NOMO-1 treated with dmso at 0.1 percent for 144 hours (cell line): ENCODE results near the gene EGFL7.

Experiments
- DNase-seq: peaks from one replicate; lab custom pipeline; 2025; ENCODE audit not compliant: unreplicated experiment; lab: John Stamatoyannopoulos, UW

The EGFL7 gene

DNA sequence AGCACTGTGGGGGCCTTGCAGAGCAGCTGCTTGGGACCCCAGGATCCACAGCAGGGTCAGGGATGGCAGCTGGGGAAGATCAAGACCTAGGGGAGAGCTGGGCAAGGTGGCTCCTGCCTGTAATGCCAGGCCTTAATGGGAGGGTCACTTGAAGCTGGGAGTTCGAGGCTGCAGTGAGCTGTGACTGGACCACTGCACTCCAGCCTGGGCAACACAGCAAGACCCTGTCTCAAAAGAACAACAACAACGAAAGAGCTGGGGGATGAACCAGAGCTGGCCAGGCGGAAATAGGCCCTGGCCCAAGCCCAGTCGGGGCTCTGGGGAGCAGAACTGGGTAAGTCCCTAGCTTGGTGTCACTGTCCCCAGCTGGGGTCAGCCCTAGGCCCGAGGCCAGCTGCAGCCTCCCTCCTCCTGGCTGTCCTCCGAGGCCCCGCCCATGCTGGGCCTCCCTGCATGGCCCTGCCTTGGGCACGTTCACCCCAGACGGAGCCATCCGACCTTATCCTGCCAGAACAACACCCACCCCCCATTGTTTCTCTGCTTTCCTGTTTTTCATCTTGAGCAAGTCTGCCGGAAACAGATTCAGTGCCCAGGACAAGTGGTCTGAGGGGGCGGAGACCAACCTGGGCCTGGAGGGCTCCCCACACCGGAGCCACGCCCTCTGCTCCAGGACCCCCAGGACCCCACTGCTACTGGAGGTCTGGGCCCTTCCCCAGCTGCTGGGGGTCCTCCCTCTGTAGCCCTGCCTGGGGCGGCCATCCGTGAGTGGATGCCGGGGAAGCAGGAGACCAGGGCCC, 51.6 kb downstream of the EGFL7 start:
- DNase-seq = no peak

DNA sequence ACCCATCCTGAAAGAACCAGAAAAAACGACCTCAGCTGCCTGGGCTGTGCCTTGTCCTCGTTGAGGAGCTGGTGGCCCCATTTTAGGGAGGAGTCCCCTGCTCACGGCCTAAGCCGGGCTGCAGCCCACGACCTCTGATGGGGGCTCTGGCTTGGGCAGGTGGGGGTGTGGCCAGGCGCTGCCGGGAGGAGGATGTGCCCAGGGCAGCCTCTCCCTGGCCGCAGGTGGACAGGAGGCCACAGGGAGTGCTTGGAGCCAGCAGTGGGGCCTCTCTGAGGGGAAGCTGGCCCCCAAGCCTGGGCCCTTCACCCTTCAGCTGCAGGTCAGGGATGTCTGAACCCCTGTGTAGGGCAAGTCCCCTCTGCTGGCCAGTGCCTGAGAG, 52.2 kb downstream of the EGFL7 start:
- DNase-seq = no peak

DNA sequence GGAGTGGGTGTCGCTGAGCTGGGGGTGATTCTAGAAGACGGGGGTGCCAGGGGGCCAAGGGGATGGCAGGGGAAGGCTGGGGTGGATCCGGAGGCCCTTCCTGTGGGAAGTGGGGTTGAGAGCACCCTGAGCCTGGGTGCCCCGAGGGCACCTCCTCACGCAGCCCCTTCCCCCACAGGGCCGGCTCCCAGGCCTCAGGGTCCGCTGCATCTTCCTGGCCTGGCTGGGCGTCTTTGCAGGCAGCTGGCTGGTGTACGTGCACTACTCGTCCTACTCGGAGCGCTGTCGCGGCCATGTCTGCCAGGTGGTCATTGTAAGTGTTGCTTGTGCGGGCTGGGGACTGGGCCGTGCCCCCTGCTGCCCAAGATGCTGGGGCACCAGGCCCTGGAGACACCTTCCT, 54.7 kb downstream of the EGFL7 start:
- no peak for DNase-seq

DNA sequence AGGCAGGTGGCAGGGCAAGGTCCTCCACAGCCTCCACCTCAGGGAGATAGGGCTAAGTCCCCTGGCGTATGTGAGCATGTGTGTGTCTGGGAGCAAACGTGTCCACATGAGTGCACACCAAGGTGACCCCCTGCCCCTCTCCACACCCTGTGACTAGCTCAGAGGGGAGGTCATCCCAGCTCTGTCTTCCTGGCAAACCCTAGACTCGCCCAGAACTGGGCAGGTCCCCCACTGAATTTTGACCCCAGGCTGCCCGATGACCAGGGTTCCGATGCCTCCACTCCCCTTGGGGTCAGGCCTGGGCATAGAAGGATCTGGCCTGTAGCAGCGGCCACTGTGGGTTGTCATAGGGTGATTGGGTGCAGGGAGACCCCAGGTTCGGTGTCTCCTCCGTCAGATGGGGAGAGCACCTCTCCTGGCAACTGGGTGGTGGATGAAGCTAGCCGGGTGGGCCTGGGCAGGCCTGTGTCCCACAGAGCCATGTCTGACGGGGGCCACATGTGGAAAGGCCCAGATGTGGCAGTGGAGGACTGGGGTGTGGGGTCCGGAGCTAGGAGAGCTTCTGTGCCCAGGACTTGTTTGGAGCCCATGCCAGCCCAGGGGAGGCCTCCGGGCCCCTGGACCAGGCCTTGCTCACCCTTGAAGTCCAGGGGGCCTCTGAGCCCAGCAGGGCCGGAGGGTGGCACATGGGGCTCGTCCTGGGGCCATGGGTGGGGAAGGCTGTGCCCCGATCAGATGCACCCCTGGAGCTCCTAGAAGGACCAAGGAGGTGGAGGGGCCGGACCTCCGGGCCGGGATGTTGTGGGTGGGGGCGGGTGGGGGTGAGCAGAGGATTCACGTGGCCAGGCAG, 55.9 kb downstream of the EGFL7 start:
- no peak for DNase-seq

DNA sequence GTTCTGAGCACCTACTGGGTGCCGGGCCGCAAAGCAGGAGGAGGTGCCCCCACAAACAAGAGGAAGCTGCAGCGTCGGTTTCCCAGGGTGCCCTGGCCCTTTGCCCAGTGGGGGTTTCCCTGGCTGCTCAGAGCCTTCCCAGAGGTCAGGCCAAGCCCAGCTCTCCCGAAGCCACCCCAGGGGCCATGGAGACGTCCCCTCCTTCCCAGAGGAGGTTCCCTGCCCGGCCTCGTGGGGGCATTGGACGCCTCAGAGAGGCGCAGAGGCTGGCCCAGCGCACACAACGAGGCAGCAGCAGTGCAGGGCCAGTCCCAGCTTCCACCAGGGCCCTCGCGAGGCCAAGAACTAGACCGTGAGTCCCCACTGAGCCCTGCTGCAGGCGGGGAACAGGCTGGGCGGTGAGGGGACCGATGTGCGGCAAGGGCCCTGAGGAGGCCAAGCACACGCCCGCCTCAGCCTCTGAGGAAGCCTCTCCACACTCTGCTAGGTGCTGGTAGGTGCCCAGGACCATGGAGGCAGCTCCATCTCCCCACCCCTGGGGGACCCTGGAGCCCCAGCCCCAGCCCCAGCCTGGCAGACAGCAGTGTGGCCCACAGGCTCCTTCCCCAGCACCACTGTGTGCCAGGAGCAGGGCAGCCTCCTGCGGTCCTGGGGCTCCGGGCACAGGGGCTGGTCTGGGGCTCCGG, 56.6 kb downstream of the EGFL7 start:
- no peak for DNase-seq

DNA sequence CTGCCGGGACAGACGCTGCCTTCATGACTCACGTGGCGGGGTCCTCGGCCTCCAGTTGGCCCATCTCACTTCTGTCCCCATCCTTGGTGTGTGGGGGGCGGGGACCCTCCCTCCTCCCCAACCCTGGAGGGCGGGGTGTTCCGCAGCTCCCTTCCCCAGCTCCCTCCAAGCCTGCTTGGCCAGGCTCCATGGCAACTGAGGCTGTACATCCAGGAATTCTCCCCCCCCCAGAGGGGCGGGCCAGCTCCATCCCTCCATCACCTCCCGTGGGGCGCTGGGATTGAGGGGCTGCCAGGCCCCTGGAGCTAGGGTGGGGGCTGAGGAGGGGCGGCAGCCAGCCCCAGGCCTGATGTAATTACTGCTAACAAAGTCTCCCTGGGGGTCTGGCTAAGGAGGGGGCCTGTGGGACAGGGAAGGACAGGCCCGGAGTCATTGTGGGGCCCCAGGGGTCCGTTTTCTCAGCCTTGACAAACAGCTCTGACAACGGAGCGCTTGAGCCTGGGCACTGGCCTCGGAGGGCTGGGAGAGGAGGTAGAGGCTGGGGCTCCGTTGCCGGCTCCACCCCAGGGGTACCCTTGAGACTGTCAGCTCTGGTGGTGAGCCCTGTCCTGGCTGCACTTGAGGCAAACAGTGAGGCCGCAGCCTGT, 57.7 kb downstream of the EGFL7 start:
- DNase-seq = no peak

DNA sequence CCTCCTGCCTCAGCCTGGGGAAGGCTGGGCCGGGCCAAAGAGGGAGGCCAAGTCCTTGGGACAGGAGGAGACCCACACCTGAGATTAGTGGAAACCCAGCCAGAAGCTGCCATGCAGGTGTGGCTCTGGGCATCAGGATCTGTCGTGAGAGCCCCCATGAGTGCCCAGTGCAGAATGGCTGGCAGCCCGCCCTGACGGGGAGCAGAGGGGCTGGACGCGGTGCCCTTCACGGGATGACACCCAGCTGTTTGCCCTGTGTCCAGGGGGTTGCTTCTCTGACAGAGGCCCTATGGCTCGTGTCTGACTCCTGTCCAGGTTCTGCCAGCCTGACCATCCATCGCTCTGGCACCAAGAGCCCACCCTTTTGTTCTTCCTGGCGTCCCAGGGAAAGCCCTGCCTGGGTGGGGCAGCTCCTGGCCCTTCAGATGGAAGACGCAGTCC, 58.2 kb downstream of the EGFL7 start:
- DNase-seq = no peak

DNA sequence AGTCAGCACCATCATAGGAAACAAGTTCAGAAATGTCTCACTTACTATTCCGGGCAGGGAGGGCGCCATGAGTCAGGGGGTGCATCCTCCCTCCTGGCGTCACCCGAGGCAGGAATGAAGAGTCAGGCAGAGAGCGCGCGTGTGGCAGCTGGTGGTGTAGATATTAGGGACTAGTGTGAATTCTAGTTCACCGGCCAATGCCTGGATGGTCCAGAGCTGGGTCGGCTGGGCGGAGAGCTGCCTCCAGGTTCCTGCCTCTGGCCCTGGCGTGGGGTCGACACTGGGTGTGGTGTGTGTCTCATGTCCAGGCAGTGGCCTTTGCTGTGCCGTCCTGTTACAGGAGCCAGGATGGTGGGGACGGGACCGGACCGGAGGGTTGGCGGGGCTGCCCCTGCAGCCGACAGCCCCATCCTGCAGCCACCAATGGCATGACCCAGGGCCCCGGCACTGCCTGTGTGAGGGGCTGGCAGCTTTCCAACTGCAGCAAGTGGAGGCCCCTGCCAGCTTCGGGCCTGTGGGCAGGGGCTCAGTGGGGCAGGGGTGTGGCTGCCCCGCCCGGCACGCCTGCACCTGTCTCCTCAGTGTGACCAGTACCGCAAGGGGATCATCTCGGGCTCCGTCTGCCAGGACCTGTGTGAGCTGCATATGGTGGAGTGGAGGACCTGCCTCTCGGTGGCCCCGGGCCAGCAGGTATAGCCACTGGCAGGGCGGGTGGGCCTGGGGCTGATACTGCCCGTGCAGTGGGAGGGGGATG, 58.8 kb downstream of the EGFL7 start:
- no peak for DNase-seq
